Measurements from ENCODE around the gene FYN. TPM values are rescaled to one million over a fixed set of nuclear protein-coding genes. Genes with fewer than 3 reads are reported as not detected.

FYN gene
- total RNA-seq, 1 donor from 2014 or later: 130 TPM

DNA sequence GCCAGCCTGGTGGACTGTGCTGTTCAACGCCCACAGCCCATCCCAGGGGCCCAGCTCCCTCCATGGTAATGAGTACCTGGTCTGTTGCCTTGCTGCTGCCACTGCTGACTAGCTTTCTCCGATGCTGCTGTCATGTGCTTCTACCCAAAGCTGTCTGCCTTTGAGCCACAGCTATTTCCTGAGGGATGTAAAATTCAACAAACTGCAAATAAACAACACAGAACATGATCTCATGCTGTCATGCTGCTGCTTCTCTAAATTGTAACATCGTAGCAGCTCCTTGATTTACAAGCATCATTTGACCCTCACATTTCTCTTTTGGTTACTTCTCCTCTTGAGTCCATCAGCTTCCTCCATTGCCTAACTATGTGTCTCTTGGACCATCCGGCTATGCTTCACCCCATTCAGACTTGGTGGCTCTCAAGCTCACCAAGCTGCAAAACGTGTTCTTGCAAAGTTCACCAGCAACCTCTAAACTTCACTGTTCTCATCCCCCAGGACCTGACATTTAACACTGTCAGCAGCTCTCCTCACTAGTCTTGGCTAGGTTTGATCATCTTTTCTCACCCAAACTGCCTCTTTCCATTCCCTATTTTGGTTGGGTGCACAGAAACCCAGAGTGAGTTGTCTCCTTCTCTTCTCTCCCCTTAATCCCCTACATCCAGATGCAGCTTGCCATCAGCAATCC, 54.6 kb downstream of the FYN start:
- Histone ChIP-seq H3K4me3 (no peak overlapping the region), H3K27me3 (no peaks in the 10 kb centered on the region), H3K36me3 (no peaks in the 10 kb centered on the region), H3K9me3 (no peaks in the 10 kb centered on the region), H3K4me1 (peaks cover 34% of the 10 kb centered on the region), H3K27ac (peak overlapping the region; percentile 63)
- intact Hi-C loops (cut with DNase I): no loop called here
- TF ChIP-seq POLR2AphosphoS5 (IDR thresholded peaks at IDR 0.05; ENCODE audit: insufficient read depth in 1 of 2, low read depth in 1 of 2): peak in 1 of 2 donors; percentile 36
- TF ChIP-seq, protein P1, sequence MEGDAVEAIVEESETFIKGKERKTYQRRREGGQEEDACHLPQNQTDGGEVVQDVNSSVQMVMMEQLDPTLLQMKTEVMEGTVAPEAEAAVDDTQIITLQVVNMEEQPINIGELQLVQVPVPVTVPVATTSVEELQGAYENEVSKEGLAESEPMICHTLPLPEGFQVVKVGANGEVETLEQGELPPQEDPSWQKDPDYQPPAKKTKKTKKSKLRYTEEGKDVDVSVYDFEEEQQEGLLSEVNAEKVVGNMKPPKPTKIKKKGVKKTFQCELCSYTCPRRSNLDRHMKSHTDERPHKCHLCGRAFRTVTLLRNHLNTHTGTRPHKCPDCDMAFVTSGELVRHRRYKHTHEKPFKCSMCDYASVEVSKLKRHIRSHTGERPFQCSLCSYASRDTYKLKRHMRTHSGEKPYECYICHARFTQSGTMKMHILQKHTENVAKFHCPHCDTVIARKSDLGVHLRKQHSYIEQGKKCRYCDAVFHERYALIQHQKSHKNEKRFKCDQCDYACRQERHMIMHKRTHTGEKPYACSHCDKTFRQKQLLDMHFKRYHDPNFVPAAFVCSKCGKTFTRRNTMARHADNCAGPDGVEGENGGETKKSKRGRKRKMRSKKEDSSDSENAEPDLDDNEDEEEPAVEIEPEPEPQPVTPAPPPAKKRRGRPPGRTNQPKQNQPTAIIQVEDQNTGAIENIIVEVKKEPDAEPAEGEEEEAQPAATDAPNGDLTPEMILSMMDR (IDR thresholded peaks at IDR 0.05): no peak
- DNase-seq (ENCODE audit: extremely low spot score in 2 of 2): no peak

DNA sequence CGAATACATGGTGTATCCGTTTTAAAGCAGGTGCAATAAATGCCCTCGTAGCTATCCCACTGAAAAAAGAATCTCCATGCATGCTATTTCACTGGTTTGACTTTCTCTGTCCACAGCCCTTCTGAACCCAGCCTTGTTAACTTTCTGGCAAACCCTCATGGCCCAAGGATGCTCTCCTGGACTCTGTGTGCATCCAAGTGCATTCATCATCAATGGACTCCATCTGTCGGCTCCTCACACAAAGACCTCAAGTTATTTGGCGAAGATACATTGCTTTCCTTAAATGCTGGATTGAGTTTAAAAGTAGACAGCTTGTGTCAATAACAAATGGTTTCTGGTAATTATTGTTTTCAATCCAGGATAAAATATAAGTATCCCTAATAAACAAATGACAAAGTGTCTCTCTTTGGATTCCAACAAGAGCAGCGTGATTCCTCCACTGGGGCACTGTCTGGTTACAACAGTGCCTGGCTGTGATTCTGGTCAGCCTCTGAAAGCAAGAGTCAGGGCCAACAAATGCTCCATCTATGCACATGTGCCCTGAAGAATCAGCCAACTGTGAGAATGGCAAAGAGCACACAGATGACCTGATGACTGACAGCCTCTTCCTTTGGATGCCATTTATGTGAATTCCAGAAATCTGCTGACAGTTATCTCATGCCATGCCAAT, 55.7 kb downstream of the FYN start:
- TF ChIP-seq POLR2AphosphoS5 (IDR thresholded peaks at IDR 0.05; ENCODE audit: insufficient read depth in 1 of 2, low read depth in 1 of 2): no peak
- intact Hi-C loops (cut with DNase I): no loop called here
- DNase-seq (ENCODE audit: extremely low spot score in 2 of 2): no peak
- no peak overlapping the region for H3K4me3 ChIP-seq
- no peaks in the 10 kb centered on the region for H3K36me3 ChIP-seq
- H3K4me1 ChIP-seq: peaks cover 36% of the 10 kb centered on the region
- H3K27me3 ChIP-seq: no peaks in the 10 kb centered on the region
- H3K9me3 ChIP-seq: no peaks in the 10 kb centered on the region
- peak overlapping the region; percentile 63 for H3K27ac ChIP-seq

DNA sequence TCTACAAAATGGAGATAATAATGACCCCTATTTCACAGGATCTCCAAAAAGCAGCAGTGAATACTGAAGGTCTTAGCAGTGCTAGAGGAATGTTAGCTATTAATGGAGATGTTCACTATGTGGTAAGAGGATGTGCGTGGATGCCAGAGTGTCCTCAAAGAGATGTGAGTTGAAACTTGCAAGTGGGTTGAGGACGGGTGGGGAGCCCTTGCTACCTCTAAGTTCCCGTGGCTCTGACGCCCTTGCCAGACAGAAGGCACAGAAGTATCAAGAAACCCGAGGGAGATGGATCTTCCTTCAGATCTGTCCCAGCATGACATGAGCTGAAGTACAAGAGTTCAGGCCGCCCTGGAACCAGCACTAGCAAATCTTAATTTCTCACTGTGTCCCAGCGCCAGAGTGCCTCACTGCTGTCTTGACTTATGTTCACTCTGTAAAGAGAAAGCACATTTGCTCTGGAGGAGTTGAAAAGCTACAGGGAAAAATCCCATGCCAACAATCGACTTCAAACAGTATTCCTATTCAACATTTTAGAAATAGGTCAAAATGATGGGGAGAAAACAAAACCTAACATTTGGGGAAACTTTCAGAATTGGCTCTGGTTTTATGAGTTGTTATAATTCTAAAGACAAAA, 59.5 kb downstream of the FYN start:
- Histone ChIP-seq H3K36me3 (no peaks in the 10 kb centered on the region), H3K27ac (no peak overlapping the region)
- intact Hi-C loops (cut with DNase I): no loop called here

DNA sequence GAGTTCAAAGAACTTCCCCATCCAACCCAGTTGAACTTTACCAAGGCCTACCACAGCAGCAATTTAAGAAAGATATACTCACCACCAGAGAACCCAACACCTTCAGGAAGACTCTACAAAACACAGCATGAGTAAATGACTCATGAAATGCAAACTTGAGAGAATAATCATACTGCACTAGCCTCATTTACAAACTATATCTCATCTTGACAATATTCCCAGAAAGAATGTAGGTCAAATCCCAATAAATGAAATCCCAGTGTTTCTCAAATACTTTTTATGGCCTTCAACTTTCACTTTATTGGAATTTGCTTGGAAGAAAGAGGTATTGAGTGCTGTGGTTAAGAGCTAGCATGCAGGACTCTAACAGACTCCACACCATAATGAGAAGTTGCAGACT, 60.0 kb downstream of the FYN start:
- Histone ChIP-seq H3K4me3 (no peak overlapping the region), H3K27ac (no peak overlapping the region), H3K4me1 (peaks cover 36% of the 10 kb centered on the region), H3K27me3 (no peaks in the 10 kb centered on the region), H3K36me3 (no peaks in the 10 kb centered on the region), H3K9me3 (no peaks in the 10 kb centered on the region)
- TF ChIP-seq POLR2AphosphoS5 (IDR thresholded peaks at IDR 0.05; ENCODE audit: insufficient read depth in 1 of 2, low read depth in 1 of 2) (no peak), POLR2A (IDR thresholded peaks at IDR 0.05) (no peak)
- TF ChIP-seq, protein P1 (IDR thresholded peaks at IDR 0.05): no peak
- intact Hi-C loops (cut with DNase I): no loop called here
- no peak for DNase-seq (ENCODE audit: extremely low spot score in 2 of 2)

More for the DNA sequence above, 59.5 kb downstream of the FYN start:
- no peak for DNase-seq (ENCODE audit: extremely low spot score in 2 of 2)
- H3K4me1 ChIP-seq: peaks cover 41% of the 10 kb centered on the region
- no peak for TF ChIP-seq POLR2A (IDR thresholded peaks at IDR 0.05)
- TF ChIP-seq, protein P1 (IDR thresholded peaks at IDR 0.05): no peak
- TF ChIP-seq POLR2AphosphoS5 (IDR thresholded peaks at IDR 0.05; ENCODE audit: insufficient read depth in 1 of 2, low read depth in 1 of 2): no peak
- no peaks in the 10 kb centered on the region for H3K27me3 ChIP-seq
- no peaks in the 10 kb centered on the region for H3K9me3 ChIP-seq
- H3K4me3 ChIP-seq: no peak overlapping the region

DNA sequence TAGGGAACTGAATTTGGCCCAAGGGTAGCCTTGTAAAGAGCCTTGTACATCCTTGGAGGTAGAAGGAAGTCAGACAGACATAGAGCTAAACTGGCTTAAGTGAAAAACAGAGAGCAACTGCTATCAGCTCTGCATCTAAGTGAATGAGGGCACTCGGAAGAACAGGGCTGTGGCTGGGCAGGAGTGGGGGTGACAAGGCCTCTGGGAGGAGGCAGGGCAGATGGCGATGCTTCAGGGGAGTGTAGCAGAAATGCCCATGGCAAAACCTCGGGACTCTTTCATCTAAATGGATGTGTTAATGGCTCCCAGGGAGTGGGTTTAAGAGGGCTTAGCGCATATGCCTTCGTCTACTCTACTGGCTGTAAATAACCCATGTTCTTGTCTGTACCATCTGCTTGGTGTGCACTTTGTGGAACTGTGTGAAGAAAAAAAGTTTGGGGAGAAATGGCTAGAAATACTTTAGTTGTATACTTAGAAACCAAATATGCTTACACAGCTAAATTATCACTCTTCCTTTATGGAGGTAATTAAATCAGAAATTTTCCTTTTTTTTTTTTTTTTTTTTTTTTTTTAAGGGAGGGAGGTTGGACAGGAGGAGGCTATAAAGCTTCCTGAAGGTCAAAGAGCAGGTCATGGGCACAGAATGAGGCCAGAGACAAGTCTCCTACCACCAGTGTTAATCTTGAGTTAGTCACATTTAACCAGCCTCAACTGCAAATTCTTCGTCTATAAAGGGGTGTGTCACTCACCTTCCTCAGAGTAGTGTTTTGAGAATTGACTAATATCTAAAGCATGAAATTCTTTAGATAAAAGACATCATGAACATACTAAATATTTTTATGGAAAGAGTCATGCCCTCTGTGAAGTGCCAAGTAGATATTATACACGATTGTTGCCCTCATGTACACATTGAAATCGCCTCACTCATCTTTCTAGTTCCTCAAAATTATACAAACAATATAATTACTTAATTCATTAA, 60.9 kb downstream of the FYN start:
- no peaks in the 10 kb centered on the region for H3K27me3 ChIP-seq
- intact Hi-C loops (cut with DNase I): no loop called here
- TF ChIP-seq, protein P1 (IDR thresholded peaks at IDR 0.05): no peak
- TF ChIP-seq POLR2A (IDR thresholded peaks at IDR 0.05): no peak
- no peak for TF ChIP-seq POLR2AphosphoS5 (IDR thresholded peaks at IDR 0.05; ENCODE audit: insufficient read depth in 1 of 2, low read depth in 1 of 2)
- peaks cover 27% of the 10 kb centered on the region for H3K4me1 ChIP-seq
- no peak overlapping the region for H3K27ac ChIP-seq
- H3K9me3 ChIP-seq: no peaks in the 10 kb centered on the region
- no peak overlapping the region for H3K4me3 ChIP-seq
- H3K36me3 ChIP-seq: no peaks in the 10 kb centered on the region
- DNase-seq (ENCODE audit: extremely low spot score in 2 of 2): no peak

Measured in vagina (tissue), 2 donors.